Measurements from ENCODE around the gene CPT1C. TPM values are rescaled to one million over a fixed set of nuclear protein-coding genes. Genes with fewer than 3 reads are reported as not detected.

Gene CPT1C
- total and polyA plus RNA-seq, 10 donors = 5.2 to 17.0 (median 15.5) TPM

DNA sequence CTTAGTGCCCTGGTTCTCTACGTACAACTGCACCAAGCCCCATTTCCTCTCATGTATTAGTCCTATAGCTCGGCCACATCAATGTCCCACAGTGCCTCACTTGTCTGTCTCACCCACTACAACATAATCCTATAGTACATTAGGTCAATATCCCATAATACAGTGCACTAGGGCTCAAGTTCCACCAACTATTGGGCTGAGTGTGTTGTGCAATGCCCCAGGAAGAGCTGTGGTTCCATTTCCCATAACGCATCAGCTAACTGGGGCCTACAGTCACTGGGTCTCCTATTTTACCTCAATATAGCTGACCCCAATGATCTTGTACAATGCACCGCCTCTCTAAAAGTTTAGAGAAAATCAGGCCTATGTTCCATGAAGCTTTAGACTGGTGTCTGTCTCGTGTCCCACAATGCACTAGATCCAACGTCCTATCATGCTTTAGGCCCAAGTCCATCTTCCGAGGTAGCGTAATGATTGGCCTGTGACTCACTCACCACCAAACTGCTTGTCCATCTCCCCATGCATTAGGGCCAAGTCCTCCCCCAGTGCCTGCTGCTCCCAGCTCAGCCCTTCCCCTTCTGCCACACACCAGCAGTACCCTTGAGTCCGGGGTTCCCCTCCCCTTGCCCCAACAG, 50.4 kb downstream of the CPT1C start:
- Histone ChIP-seq H3K27ac (no peak overlapping the region), H3K36me3 (no peaks in the 10 kb centered on the region), H3K4me3 (no peak overlapping the region), H3K27me3 (replicated peaks in 1 of 7) (no peaks in the 10 kb centered on the region), H3K4me1 (no peaks in the 10 kb centered on the region), H3K9me3 (no peaks in the 10 kb centered on the region)
- intact Hi-C loops (cut with DNase I; ENCODE audit: low total_unique reads) = no loop called here
- TF ChIP-seq, protein P1, sequence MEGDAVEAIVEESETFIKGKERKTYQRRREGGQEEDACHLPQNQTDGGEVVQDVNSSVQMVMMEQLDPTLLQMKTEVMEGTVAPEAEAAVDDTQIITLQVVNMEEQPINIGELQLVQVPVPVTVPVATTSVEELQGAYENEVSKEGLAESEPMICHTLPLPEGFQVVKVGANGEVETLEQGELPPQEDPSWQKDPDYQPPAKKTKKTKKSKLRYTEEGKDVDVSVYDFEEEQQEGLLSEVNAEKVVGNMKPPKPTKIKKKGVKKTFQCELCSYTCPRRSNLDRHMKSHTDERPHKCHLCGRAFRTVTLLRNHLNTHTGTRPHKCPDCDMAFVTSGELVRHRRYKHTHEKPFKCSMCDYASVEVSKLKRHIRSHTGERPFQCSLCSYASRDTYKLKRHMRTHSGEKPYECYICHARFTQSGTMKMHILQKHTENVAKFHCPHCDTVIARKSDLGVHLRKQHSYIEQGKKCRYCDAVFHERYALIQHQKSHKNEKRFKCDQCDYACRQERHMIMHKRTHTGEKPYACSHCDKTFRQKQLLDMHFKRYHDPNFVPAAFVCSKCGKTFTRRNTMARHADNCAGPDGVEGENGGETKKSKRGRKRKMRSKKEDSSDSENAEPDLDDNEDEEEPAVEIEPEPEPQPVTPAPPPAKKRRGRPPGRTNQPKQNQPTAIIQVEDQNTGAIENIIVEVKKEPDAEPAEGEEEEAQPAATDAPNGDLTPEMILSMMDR (IDR thresholded peaks at IDR 0.05 in 8 of 11, conservative IDR thresholded peaks at IDR 0.05 in 3 of 11) = no peak
- TF ChIP-seq POLR2AphosphoS5 (IDR thresholded peaks at IDR 0.05) (no peak), POLR2A (IDR thresholded peaks at IDR 0.05) (no peak)
- 71 to 90% (median 81%) methylated on average over 9 of the region's 9 CpGs for WGBS, 5 donors
- DNase-seq = no peak

DNA sequence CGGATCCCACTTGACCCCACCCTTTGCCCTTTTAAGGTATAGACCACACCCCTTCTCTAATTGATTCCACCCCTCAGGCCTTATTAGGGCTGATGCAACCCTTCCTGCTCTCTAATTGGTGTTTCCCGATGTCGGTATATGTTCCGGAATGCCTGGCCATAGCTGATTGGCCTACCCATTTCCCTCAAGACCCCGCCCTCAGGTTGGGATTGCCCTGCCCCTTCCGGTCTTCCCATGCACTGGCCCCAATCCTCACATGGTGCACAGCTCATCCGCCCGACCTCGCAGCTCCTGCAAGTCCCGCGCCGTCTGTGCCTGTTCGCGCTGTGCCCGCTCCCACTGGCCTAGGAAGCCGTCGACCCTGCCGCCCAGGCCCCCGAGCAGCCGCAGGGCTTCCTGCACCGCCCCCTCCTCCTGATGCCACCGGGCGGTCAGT, 54.0 kb downstream of the CPT1C start:
- 93 to 97% (median 94%) methylated on average over 22 to 23 of the region's 23 CpGs for WGBS, 5 donors
- H3K4me1 ChIP-seq = no peaks in the 10 kb centered on the region

DNA sequence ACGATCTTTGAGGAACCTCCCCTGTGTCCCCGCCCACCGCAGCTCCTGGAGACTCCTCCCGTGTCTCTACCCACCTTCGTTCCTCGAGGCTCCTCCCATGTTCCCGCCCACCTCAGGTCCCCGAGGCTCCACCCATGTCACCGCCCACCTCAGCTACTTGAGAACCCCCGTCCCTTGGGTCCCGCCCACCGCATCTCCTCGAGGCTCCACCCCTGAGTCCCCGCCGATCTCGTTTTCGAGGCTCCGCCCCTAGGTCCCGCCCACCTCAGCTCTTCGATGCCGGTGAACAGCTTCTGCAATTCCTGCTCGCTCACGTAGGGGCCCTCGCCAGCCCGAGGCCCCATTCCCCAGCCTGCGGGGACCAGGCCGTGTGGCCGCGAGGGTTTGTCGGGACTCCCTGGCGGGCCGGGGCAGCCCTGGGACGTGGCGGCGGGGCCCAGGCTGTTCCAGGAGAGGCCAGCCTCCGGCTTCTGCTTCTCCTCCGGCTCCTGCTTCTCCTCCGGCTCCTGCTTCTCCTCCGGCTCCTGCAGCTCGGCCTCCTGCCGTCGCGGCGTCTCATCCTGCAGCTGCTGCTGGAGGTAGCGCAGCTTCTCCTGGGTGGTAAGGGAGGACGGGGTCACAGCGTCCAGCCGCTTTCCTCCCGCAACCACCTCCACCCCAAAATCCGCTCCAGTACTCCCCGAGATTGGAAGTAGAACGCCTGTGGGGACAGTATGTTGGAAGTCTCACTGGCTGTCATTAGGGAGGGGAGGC, 55.5 kb downstream of the CPT1C start:
- Histone ChIP-seq H3K4me1 (no peaks in the 10 kb centered on the region), H3K27ac (no peak overlapping the region), H3K27me3 (replicated peaks in 1 of 7) (no peaks in the 10 kb centered on the region), H3K36me3 (no peaks in the 10 kb centered on the region), H3K4me3 (peak overlapping the region in 1 of 8 donors; percentile 39), H3K9me3 (no peaks in the 10 kb centered on the region)
- intact Hi-C loops (cut with DNase I; ENCODE audit: low total_unique reads) = no loop called here
- TF ChIP-seq POLR2AphosphoS5 (IDR thresholded peaks at IDR 0.05) (no peak), POLR2A (IDR thresholded peaks at IDR 0.05) (no peak)
- TF ChIP-seq, protein P1 (IDR thresholded peaks at IDR 0.05 in 8 of 11, conservative IDR thresholded peaks at IDR 0.05 in 3 of 11) = no peak
- DNase-seq = peak; percentile 83
- WGBS, 5 donors = 47 to 69% (median 56%) methylated on average over 45 to 52 of the region's 52 CpGs

More for the DNA sequence above, 54.0 kb downstream of the CPT1C start:
- no peaks in the 10 kb centered on the region for H3K27me3 ChIP-seq (replicated peaks in 1 of 7)
- H3K4me3 ChIP-seq = no peak overlapping the region
- no peak for TF ChIP-seq POLR2A (IDR thresholded peaks at IDR 0.05)
- TF ChIP-seq, protein P1 (IDR thresholded peaks at IDR 0.05 in 8 of 11, conservative IDR thresholded peaks at IDR 0.05 in 3 of 11) = no peak
- no peak for TF ChIP-seq POLR2AphosphoS5 (IDR thresholded peaks at IDR 0.05)
- DNase-seq = no peak
- no peaks in the 10 kb centered on the region for H3K36me3 ChIP-seq
- no peak overlapping the region for H3K27ac ChIP-seq
- intact Hi-C loops (cut with DNase I; ENCODE audit: low total_unique reads) = no loop called here
- no peaks in the 10 kb centered on the region for H3K9me3 ChIP-seq

DNA sequence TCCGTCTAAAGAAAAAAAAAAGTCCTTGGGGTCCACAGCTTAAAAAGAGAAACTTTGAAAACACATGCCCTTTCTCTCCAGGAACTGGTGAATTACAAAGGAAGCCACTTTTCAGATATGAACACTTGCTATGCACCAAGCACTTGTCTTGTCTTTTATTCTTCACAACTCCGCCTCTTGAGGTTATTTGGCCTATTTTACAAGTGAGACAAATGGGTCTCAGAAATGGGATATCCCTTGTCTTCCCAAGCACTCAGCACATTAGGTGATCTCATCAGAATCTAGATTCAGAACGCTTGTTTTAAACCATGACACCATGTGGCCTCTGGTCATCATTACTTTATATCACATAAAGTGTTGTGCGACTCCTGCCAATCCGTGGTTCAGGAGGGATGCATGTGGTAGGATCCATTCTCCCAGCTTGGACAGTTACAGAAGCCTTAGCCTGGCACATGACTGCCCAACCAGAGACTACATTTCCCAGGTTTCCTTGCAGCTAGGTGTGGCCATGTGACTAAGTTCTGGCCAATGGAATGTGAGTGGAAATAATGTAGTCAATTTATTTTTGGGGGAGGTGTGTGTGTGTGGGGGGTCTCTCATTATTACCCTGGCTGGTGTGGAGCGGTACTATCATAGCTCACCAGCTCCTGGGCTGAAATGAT, 58.3 kb downstream of the CPT1C start:
- no peak for TF ChIP-seq POLR2A (IDR thresholded peaks at IDR 0.05)
- TF ChIP-seq POLR2AphosphoS5 (IDR thresholded peaks at IDR 0.05) = no peak
- TF ChIP-seq, protein P1 (IDR thresholded peaks at IDR 0.05 in 8 of 11, conservative IDR thresholded peaks at IDR 0.05 in 3 of 11) = no peak
- intact Hi-C loops (cut with DNase I; ENCODE audit: low total_unique reads) = no loop called here
- no peak for DNase-seq
- H3K27me3 ChIP-seq (replicated peaks in 1 of 7) = no peaks in the 10 kb centered on the region
- no peak overlapping the region for H3K27ac ChIP-seq
- 70 to 87% (median 77%) methylated on average over 6 of the region's 6 CpGs for WGBS, 5 donors
- H3K9me3 ChIP-seq = no peaks in the 10 kb centered on the region
- H3K4me1 ChIP-seq = no peaks in the 10 kb centered on the region
- no peak overlapping the region for H3K4me3 ChIP-seq
- H3K36me3 ChIP-seq = no peaks in the 10 kb centered on the region

Measured in spleen (tissue), 11 donors.